Fibroblast of mammary gland (primary cell): Measurements from ENCODE around the gene MTLN.
"Not testable (repeated sequence)": the region's sequence is repeated elsewhere in the genome, so short reads cannot be mapped to it uniquely, and the experiment has no call there.

Source experiments
- DNase-seq: peaks from one replicate; pipeline ENCODE4 v3.0.0-alpha.2; 2010; ENCODE audit warnings: low read depth
- H3K4me3 ChIP-seq: 2 replicates; pipeline ENCODE4 v1.5.1; 2011; ENCODE audit warnings: low read depth, mild to moderate bottlenecking, low read length, moderate library complexity; ENCODE audit not compliant: control insufficient read depth
- TF ChIP-seq, protein P1 (sequence below): conservative IDR thresholded peaks from 2 replicates; pipeline ENCODE4 v1.5.1; 2011; ENCODE audit warnings: low read depth, low read length, inconsistent platforms; ENCODE audit not compliant: control insufficient read depth, insufficient read depth

MTLN gene, protein sequence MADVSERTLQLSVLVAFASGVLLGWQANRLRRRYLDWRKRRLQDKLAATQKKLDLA

DNA sequence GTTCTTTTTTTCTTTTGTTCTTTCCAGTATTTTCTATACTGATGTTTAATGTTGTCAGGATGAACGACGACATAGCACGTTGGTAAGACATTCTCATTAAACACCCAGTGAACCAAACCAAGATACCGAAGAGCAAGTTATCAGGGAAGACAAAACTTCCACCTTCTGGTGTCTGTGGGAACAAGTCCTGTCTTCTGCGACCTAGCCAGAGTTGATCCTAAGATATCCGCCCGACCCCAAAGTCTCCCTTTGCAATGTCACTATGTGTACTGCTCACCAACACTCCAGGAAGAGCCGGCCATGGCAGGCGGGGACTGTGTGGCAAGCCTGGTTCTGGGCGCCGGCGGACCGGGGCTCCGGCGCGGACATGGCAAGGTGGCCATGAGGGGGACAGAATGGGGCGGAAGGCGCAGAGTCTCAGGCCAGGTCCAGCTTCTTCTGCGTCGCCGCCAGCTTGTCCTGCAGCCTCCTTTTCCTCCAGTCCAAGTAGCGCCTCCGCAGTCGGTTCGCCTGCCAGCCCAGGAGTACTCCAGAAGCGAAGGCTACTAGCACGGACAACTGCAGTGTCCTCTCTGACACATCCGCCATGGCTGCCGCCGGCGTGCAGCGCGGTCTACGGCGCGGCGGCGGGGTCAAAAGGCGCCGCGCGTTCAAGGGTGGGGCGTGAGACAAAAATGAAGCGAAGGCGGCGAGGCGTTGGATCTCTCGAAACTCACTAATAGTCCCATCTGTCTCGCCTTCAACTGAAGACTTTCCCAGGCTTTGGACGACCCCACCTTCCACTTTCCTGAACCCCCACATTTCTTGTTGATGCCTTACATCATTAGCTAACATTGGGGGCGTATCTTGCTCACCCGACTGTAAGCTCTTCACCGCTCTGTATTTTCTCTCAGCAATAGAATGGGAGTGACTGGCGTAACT is at the start of gene MTLN:
TSS of gene MTLN (minus strand) at position 610 of the 921 bp plus-strand sequence. CDS start at position 588, 22 bp downstream.
- TF ChIP-seq, protein P1, sequence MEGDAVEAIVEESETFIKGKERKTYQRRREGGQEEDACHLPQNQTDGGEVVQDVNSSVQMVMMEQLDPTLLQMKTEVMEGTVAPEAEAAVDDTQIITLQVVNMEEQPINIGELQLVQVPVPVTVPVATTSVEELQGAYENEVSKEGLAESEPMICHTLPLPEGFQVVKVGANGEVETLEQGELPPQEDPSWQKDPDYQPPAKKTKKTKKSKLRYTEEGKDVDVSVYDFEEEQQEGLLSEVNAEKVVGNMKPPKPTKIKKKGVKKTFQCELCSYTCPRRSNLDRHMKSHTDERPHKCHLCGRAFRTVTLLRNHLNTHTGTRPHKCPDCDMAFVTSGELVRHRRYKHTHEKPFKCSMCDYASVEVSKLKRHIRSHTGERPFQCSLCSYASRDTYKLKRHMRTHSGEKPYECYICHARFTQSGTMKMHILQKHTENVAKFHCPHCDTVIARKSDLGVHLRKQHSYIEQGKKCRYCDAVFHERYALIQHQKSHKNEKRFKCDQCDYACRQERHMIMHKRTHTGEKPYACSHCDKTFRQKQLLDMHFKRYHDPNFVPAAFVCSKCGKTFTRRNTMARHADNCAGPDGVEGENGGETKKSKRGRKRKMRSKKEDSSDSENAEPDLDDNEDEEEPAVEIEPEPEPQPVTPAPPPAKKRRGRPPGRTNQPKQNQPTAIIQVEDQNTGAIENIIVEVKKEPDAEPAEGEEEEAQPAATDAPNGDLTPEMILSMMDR = no peak
- DNase-seq = peak; percentile 64

DNA sequence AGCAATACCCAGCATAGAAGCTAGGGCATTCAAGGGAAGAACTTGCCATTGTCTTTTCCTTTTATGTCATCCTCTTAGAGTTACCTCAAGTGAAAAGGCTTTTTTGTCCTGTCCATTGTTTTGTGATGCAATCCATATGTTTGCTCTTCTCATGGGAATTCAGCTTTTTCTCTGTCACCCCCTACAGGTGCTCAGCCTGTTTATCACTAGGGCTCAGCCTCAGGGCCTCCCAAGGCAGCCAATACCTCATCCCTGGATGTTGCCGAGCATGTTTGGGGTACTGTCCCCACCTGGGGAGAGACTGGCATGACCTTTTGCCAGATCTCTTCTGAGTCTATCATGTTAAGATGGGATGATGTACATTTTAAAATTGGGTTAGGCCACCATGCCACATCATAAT is 49.6 kb upstream of the MTLN start:
- not testable (repeated sequence) for H3K4me3 ChIP-seq, DNase-seq

More for the DNA sequence above, at the start of gene MTLN:
- peak within 1 kb of the TSS; percentile 61 for H3K4me3 ChIP-seq

DNA sequence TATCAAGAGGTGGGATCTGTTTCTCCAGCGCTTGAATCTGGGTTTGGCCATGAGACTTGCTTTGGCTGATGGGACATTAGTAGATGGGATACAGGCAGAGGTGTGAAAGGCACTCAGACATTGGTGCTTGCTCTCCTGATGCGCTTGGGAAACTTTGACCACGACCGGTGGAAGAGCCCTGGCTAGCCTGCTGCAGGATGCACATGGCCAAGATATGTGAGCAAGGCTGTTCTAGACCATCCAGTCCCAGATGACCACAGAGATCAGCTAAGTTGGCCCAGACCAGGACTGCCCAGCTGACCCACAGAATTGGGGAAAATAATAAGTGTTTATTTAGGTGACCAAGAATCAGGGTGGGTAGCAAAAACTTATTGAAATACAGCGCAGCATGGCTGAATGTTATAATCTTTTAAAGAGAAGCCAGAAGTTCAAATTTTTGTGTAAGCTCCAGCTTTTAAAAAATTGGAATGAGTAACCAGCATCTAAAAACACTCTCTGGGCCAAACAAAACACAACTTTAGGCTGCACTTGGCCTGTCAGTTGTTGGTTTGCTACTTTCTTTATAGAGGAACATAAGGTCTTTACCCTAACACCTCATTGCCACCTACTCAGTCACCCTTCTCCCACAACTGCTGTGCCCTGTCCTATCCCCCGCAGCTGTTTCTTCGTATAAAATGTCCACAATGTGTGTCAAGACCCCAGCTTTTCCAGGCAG is 35.9 kb upstream of the MTLN start:
- not testable (repeated sequence) for H3K4me3 ChIP-seq
- peak; percentile 12 for DNase-seq

DNA sequence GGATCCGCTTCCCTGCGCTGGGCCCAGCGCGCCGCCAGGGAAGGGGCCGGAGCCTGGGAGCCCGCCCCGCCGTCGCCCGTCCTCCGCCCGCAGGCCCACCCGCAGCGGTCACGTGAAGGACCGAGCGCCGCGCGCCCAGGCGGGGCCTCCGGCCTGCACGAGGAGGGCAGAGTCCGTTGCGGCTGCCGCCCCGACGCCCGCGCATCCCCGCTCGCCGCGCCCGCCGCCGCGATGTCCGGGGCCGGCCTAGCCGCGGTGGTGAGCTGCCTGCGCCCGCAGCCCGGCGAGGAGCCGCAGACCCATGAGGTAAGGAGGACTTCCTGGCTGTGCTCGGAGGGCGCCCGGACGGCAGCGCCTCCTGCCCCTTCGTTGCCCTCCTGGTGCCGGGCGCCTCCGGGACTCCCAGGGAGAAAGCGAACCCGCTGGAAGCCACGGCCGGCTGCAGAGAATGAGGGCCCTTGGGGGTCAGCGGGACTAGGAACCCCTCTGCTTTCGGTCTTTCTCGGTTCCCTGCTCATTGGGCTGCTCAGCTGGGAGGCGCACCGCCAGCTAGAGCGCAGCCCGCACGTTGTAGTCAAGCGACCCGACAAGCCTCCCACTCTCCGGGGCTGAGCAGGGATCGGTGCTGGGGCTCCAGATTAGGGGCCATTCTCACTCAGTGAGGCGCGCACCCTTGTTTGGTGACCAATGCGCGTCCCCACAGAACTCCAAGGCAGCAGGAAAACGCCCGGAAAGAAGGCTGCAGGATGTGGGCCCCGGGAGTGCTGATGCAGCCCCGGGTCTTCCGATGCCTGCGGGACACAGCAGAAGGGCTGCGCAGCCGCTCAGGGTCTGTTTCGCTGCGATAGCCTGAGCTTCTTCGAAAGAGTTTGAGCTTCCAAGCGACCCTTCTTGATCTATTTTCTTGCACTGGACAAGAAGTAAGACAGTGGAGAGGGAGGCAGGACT is 33.4 kb upstream of the MTLN start:
- not testable (repeated sequence) for DNase-seq, H3K4me3 ChIP-seq

DNA sequence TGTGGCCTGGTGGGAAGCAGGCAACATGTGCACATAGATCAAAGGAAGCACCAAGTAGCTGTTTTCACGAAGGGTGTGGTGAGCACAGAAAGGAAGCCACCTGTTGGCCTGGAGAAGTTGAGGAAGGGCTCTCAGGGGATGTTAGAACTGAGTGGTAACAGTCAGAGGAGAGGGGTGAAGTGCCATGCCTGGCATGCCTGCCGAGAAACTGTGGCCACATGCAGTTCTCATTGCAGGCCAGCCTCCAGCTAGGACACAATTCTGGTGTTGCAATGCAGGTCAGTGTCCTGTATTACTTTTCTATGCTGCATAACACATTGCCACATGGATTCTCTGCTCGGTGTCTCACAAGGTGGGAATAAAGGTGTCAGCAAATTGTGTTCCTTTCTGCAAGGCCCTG is 30.9 kb upstream of the MTLN start:
- not testable (repeated sequence) for H3K4me3 ChIP-seq

DNA sequence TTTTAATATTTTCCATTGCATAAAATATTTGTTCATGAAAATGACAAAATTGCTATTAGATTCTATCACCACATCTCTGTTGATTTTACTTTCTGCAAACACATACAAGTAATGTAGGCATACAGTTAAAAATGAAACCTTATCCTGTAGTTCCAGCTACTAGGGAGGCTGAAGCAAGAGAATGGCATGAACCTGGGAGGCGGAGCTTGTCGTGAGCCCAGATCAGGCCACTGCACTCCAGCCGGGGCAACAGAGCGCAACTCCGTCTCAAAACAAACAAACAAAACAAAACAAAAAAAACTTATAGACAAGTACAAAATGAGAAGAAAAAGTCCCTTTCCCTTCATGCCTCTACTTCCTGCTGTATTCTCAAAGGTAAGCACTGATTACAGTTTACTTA is 22.2 kb upstream of the MTLN start:
- DNase-seq, H3K4me3 ChIP-seq: not testable (repeated sequence)

More for the DNA sequence above, 30.9 kb upstream of the MTLN start:
- DNase-seq = not testable (repeated sequence)

DNA sequence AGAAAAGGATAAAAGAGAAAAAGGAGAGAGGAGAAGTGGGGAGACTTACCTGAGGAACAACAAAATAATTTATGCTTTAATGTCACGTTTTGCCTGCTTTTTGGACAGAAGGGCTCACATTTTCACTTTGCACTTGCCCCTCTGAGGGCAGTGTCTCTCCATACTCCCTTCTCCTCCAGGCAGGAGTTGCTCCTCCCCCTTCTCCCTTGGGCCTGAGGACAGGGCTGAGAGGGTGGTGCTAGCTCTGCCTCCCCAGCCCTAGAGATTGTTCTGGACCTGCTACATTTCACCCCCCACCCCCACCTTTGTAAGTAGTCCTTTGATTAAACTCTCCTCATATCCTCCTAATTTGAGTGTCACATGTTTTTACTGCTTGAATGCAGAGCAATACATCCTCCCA is 17.5 kb upstream of the MTLN start:
- not testable (repeated sequence) for H3K4me3 ChIP-seq, DNase-seq

DNA sequence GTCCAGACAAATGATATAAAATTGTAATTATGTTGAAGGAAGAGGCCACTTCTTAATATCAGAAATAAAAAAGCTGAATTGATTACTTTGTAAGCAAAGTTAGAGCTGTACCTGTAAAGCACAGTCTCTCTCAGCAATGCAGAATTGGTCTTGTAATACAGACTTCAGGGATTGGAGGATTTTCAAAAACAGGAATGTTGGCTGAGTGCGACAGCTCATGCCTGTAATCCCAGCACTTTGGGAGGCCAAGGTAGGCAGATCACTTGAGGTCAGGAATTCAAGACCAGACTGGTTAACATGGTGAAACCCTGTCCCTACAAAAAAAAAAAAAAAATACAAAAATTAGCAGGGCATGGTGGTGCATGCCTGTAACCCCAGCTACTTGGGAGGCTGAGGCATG is 10.3 kb upstream of the MTLN start:
- not testable (repeated sequence) for H3K4me3 ChIP-seq, DNase-seq

DNA sequence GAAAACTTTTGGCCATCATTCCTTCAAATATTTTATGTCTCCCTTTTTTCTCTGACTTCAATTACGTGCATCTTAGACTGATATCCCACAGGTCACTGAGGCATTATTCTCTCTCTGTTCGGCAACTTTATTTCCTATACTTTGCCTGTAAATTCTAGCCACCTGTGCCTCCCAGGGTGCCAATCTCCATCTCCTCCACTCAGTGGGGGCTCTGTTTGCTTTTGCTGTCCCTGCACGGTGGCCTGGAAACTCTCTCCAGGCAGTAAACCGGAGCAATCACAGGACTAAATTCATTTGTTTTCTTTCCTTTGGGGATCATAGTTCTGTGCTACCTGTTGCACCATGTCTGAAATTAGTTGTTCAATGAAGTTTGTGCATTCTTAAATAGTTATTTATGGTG is 9.6 kb upstream of the MTLN start:
- DNase-seq = no peak
- H3K4me3 ChIP-seq = no peak overlapping the region
- TF ChIP-seq, protein P1 = no peak

DNA sequence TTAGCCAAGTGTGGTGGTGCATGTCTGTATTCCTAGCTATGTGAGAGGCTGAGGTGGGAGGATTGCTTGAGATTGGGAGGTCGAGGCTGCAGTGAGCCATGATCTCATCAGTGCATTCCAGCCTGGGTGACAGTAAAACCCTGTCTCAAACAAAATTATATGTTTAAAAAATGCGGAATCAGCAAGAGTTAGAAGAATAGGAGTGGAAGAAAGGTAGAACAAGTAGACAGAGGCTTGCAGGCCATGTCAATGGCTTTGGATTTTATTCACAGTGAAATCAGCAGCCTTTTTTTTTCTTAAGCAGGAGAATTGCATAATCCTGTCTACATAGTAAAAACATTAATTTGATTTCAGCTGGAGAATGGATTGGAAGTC is 7.8 kb upstream of the MTLN start:
- no peak for DNase-seq
- H3K4me3 ChIP-seq = no peak overlapping the region
- TF ChIP-seq, protein P1 = no peak
